IPS-18a (cell line): ENCODE results near the gene SELENON.
"Not testable (repeated sequence)": the region's sequence is repeated elsewhere in the genome, so short reads cannot be mapped to it uniquely, and the experiment has no call there.

Experiments
- H3K27ac ChIP-seq: one replicate; pipeline ENCODE4 v1.5.1; 2013; ENCODE audit warnings: low read length
- H3K27me3 ChIP-seq: one replicate; pipeline ENCODE4 v1.6.1; 2013; ENCODE audit warnings: mild to moderate bottlenecking, low read length; ENCODE audit not compliant: control insufficient read depth, insufficient read depth
- H3K36me3 ChIP-seq: one replicate; pipeline ENCODE4 v1.6.1; 2013; ENCODE audit warnings: low read depth, low read length; ENCODE audit not compliant: control insufficient read depth
- H3K4me1 ChIP-seq: one replicate; pipeline ENCODE4 v1.6.1; 2013; ENCODE audit warnings: low read depth, low read length; ENCODE audit not compliant: control insufficient read depth
- H3K4me3 ChIP-seq: one replicate; pipeline ENCODE4 v1.5.1; 2013; ENCODE audit warnings: low read length
- H3K9ac ChIP-seq: one replicate; pipeline ENCODE4 v1.6.1; 2013; ENCODE audit warnings: mild to moderate bottlenecking, low read length, moderate library complexity
- H3K9me3 ChIP-seq: one replicate; pipeline ENCODE4 v1.6.1; 2013; ENCODE audit warnings: low read depth, low read length; ENCODE audit not compliant: control insufficient read depth

Gene SELENON

DNA sequence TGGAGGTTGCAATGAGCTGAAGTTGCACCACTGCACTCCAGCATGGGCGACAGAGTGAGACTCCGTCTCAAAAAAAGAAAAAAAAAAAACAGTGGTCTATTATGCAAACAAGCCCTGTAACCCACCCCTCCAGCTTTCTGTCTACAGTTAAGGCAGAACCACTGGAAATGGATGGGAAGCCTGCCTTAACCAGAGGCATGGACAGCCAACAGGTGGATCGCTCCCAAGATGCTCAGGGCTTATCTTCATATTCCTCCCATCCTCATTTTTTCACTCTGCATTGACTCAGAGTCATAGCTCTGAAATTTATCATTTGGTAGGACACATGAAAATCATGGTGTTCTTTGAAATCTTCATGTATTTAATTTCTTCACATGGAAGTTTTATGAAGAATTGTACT, 28.5 kb downstream of the SELENON start:
- Histone ChIP-seq H3K9ac (no peak overlapping the region), H3K4me3 (no peak overlapping the region), H3K36me3 (peaks cover 60% of the 10 kb centered on the region)

DNA sequence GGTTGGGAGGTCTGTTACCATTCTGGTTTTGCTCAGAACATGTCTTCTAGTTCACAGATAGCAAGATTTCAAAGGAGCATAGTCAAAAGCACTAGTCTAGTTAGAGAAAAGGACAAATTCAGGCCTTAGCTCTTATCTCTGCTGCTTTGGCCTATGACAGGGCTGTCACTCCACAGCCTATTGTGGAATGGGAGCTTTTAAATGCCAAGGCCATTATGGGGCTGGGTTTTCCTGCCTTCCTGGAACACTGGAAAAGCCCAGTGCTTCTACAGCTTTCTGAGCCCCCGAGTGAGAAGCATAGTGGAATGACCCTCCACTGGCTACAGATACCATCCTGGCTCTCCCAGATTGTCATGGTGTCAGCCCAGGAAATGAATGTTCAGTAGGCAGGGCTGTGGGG, 29.1 kb downstream of the SELENON start:
- Histone ChIP-seq H3K36me3 (peaks cover 60% of the 10 kb centered on the region), H3K9me3 (no peaks in the 10 kb centered on the region), H3K27me3 (no peaks in the 10 kb centered on the region), H3K27ac (no peak overlapping the region), H3K9ac (no peak overlapping the region), H3K4me3 (no peak overlapping the region), H3K4me1 (no peaks in the 10 kb centered on the region)

More for the DNA sequence above, 28.5 kb downstream of the SELENON start:
- no peaks in the 10 kb centered on the region for H3K27me3 ChIP-seq
- H3K27ac ChIP-seq, result no peak overlapping the region
- no peaks in the 10 kb centered on the region for H3K9me3 ChIP-seq
- no peaks in the 10 kb centered on the region for H3K4me1 ChIP-seq

DNA sequence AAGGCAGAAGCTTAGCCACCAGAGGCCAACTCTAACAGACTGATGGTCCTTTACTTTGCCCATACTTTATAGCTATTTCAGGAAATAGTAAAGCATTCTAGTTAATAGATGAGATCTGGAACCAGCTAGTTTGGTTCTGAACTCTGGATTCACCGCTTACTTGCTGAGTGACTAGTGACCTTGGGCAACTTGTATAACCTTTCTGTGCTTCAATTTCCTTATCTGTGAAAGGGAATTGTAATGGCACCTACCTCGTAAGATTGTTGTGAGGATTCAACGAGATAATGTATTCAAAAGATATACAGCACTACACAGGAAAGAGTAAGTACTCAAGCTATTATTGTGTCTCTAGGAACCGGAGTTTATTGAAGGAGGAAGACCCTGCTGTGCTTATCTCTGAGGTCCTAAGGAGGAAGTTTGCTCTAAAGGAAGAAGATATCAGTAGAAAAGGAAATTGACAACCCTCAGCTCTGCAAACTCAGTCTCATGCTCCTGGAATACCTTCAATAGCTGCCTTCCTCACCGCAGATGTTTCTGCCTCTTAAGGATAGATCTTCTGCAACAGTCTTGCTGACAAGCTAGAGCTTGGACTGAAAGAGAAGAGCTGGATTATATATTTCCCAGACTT, 31.7 kb downstream of the SELENON start:
- Histone ChIP-seq H3K27me3 (no peaks in the 10 kb centered on the region), H3K4me3 (no peak overlapping the region), H3K36me3 (peaks cover 75% of the 10 kb centered on the region), H3K9ac (no peak overlapping the region), H3K4me1 (no peaks in the 10 kb centered on the region), H3K9me3 (no peaks in the 10 kb centered on the region), H3K27ac (no peak overlapping the region)

DNA sequence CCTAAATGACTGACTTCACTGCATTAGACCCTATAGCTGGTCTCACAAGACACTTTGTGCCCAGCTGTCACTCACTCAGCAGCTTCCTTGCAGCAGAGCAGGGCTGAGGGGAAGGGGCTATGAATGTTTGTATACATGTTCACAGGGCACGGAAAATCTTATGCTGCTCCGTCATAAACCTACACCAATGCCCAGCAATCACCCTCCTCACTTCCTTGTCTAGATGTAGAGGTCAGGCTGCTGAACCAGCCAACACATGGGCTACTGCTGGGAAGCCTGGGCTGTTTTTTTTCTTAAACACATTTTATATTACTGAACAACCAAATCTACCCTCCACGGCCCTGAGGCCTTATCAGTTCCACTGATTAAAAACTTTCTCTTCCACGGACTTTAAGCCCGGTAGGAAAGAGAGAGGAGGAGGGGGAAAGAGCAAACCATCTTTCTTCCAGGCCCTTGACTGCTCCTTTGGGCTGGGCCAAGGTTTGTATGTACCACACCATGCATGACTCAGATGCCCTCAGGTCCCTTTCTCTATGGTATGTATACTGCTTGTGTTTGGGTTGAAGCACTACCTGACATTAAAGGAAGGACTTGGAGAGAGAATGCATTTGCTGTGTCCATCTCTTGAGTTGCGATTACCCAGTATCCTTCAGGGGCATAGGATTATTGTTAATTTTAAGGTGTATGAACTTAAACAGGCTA, 32.5 kb downstream of the SELENON start:
- Histone ChIP-seq H3K27ac (no peak overlapping the region), H3K9me3 (no peaks in the 10 kb centered on the region), H3K9ac (no peak overlapping the region), H3K27me3 (no peaks in the 10 kb centered on the region), H3K36me3 (peaks cover 80% of the 10 kb centered on the region), H3K4me1 (no peaks in the 10 kb centered on the region), H3K4me3 (no peak overlapping the region)

DNA sequence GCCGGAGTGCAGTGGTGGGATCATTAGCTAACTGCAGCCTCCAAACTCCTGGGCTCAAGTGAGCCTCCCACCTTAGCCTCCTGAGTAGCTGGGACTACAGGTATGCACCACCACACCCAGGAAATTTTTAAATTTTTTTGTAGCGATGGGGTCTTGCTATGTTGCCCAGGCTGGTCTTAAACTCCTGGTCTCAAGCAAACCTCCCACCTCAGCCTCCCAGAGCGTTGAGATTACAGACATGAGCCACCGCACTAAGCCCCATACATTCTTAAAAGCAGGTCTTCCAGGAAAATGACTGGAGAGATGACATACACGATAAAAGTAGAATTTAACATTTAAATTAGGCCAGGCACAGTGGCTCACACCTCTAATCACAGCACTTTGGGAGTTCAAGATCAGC, 33.2 kb downstream of the SELENON start:
- H3K36me3 ChIP-seq, result peaks cover 76% of the 10 kb centered on the region
- no peaks in the 10 kb centered on the region for H3K4me1 ChIP-seq
- H3K27ac ChIP-seq, result no peak overlapping the region
- H3K4me3 ChIP-seq, result no peak overlapping the region
- no peaks in the 10 kb centered on the region for H3K9me3 ChIP-seq
- H3K27me3 ChIP-seq, result no peaks in the 10 kb centered on the region
- no peak overlapping the region for H3K9ac ChIP-seq

DNA sequence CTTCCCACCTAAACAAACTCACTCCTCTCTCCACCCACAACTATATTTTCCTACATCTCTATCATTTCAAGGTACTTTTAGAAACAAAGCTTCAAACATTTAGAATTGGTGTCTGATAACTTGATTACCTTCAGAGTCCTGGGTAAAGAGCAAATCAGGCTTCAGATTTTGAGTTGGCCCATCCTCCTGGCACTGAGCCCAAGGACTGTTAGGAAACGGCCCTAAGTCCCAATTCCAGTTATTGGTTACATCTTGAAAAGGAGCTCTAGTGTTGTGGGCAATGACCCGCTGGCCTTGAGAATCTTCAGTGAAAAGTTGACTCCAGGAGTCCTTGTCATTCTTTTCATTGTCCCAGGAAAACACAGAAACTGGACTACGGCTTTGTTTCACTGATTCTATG, 34.9 kb downstream of the SELENON start:
- no peak overlapping the region for H3K9ac ChIP-seq
- no peaks in the 10 kb centered on the region for H3K4me1 ChIP-seq
- no peaks in the 10 kb centered on the region for H3K27me3 ChIP-seq
- H3K27ac ChIP-seq, result no peak overlapping the region
- no peaks in the 10 kb centered on the region for H3K9me3 ChIP-seq
- H3K36me3 ChIP-seq, result peaks cover 60% of the 10 kb centered on the region
- no peak overlapping the region for H3K4me3 ChIP-seq

DNA sequence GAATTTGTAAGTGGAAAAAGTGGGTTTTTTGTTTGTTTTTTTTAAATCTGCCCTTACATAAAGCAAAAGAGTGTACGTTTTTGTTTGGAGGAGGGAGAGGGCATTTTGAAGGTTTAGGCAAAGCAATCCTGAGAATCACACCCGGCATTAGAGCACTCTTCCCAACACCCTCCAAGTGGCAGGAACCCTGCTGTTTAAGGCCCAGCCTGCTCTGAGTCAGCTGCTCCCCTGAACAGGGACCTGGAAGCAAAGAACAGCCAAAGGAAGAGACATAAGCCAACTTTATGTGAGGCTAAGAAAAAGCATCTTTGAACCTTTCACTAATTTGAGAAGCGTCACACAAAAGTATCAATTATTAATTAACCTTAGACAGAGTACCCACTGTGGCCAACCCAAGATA, 36.7 kb downstream of the SELENON start:
- H3K36me3 ChIP-seq, result peaks cover 42% of the 10 kb centered on the region
- H3K9ac ChIP-seq, result no peak overlapping the region

DNA sequence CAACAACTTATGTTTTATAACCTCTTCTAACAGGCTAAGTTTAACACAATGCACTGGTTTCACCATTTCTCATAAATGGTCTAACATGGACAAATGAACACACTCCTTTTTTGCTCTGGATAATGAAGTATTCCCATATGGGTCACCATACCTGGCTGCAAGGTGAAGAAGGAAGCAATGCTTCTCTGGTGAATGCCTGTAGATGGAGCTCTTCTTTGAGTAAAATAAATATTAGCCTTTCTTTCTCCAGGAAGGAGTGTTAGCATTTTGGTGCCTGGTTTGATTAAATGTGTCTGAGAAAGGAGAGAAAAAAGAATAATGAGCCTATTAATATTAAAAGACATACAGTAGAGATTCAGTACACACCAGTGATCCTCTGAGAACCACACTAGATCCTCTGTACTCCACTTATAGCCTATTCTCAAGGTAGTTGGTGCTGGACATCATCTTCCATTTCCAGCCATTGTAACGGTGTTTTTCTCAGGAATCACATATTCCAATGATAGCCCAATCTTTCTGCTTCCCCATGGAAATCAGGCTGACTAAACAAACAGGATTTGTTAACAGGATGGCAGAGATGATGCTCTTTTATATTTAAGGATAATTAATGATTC, 37.4 kb downstream of the SELENON start:
- Histone ChIP-seq H3K9me3 (no peaks in the 10 kb centered on the region), H3K9ac (no peak overlapping the region), H3K27me3 (no peaks in the 10 kb centered on the region), H3K4me3 (no peak overlapping the region), H3K27ac (no peak overlapping the region), H3K36me3 (peaks cover 36% of the 10 kb centered on the region), H3K4me1 (no peaks in the 10 kb centered on the region)

More for the DNA sequence above, 36.7 kb downstream of the SELENON start:
- Histone ChIP-seq H3K27me3 (no peaks in the 10 kb centered on the region), H3K4me3 (no peak overlapping the region), H3K4me1 (no peaks in the 10 kb centered on the region), H3K9me3 (no peaks in the 10 kb centered on the region), H3K27ac (no peak overlapping the region)

DNA sequence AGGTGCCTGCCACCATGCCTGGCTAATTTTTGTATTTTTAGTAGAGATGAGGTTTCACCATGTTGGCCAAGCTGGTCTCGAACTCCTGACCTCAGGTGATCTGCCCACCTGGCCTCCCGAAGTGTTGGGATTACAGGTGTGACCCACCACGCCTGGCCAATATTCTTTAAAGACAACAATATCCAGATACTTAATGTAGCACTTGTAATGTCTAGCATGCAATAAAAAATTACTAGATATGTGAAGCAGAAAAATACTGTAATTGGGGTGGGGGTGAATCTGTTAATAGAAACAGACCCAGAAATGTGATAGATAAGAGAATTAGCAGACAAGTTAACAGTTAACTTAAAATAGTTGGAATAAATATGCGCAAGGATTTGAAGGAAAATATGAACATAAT, 39.8 kb downstream of the SELENON start:
- H3K9me3 ChIP-seq, H3K4me1 ChIP-seq, H3K27ac ChIP-seq, H3K4me3 ChIP-seq, H3K9ac ChIP-seq, H3K27me3 ChIP-seq: not testable (repeated sequence)
- peaks cover 23% of the 10 kb centered on the region for H3K36me3 ChIP-seq

DNA sequence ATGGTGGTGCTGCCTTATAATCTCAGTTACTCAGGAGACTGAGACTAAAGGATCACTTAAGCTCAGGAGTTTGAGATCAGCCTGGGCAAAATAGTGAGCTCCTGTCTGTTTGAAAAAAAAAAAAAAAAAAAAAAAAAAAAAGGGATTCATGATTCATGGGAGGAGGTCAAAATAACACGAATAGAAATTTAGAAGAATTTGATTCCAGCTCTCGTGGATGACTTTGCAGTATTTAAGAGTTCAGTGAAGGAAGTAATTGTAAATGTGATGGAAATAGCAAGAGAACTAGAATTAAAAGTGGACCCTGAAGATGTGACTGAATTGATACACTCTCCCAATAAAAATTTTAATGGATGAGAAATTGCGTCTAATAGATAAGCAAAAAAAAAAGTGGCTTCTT, 43.5 kb downstream of the SELENON start:
- Histone ChIP-seq H3K27ac (no peak overlapping the region), H3K9me3 (no peaks in the 10 kb centered on the region), H3K36me3 (no peaks in the 10 kb centered on the region), H3K4me1 (no peaks in the 10 kb centered on the region), H3K9ac (no peak overlapping the region), H3K27me3 (no peaks in the 10 kb centered on the region), H3K4me3 (no peak overlapping the region)

DNA sequence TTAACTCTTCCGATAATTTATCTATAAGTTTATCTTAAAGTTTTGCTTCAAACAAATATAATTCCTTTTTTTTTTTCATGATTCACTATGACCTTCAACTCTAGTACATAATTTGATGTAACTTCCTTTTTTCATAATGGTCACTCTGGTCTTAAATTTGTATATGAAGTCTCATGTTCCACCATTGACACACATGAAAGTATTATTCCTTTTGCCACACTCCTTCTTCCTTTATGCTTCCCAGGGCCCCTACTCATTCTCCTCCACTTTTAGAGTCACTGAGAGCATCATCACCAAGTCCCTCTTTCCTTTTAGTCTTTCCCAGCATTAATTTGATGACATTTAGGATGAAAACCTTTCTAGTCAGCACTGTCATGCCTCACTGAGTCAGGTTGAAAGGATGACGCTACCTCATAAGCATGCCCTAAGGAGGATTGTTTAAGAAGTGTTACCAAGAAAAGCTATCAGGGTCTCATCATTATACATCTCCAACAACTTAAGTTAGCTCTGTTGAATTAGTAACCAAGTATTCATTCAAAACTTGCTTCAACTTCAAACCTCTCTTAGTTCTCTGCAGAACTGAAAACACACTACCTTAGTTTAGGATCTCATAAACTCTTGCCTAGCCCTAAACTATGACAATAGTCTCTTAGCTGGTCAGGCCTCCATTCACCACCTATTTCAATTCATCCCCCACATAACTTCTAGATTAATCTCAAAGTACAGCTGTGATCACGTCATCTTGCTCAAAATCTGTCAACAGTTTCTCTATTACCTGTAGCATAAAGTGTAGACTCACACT, 44.7 kb downstream of the SELENON start:
- Histone ChIP-seq H3K27me3 (no peaks in the 10 kb centered on the region), H3K4me3 (no peak overlapping the region), H3K27ac (no peak overlapping the region), H3K9ac (no peak overlapping the region), H3K4me1 (no peaks in the 10 kb centered on the region), H3K9me3 (no peaks in the 10 kb centered on the region), H3K36me3 (no peaks in the 10 kb centered on the region)
